HepG2 (cell line): Measurements from ENCODE around the gene IZUMO4. TPM values are rescaled to one million over a fixed set of nuclear protein-coding genes. Genes with fewer than 3 reads are reported as not detected.

ENCODE experiments used
- ARID2 ChIP-seq: sonication (generic); formaldehyde crosslinking; IDR thresholded peaks from 2 replicates; pipeline ENCODE4 v1.8.1; 2022; ENCODE audit warnings: mild to moderate bottlenecking, missing genetic modification reagents, borderline replicate concordance
- BCL6 ChIP-seq: IDR thresholded peaks from 2 replicates; pipeline ENCODE4 v1.6.1; 2016; ENCODE audit warnings: missing genetic modification reagents, missing compliant biosample characterization
- CC2D1A ChIP-seq: sonication (generic); formaldehyde crosslinking; IDR thresholded peaks from 2 replicates; pipeline ENCODE4 v1.8.1; 2023; ENCODE audit warnings: mild to moderate bottlenecking, missing genetic modification reagents
- CEBPB ChIP-seq: IDR thresholded peaks from 2 replicates; pipeline ENCODE4 v1.6.1; 2011; ENCODE audit warnings: low read depth, low read length, improper control_type of control experiment, borderline replicate concordance
- ELF1 ChIP-seq: sonication (generic); formaldehyde crosslinking; IDR thresholded peaks from 2 replicates; pipeline ENCODE4 v1.4.0; 2020; ENCODE audit warnings: missing genetic modification reagents
- FOXO1 ChIP-seq: sonication (generic); formaldehyde crosslinking; IDR thresholded peaks from 2 replicates; pipeline ENCODE4 v1.4.0; 2020; ENCODE audit warnings: missing genetic modification reagents
- KDM3A ChIP-seq: IDR thresholded peaks from 2 replicates; pipeline ENCODE4 v1.6.1; 2018; ENCODE audit warnings: low read depth, missing compliant biosample characterization
- KDM6A ChIP-seq: IDR thresholded peaks from 2 replicates; pipeline ENCODE4 v1.6.1; 2016; ENCODE audit warnings: low read depth
- KLF16 ChIP-seq, 2 experiments: sonication (generic) in 1 of 2; formaldehyde crosslinking in 1 of 2; IDR thresholded peaks; 2 replicates each; pipeline versions ENCODE4 v1.6.1 to v1.8.0; 2016 to 2023; ENCODE audit warnings: missing genetic modification reagents in 2 of 2, missing compliant biosample characterization in 1 of 2
- MYNN ChIP-seq: sonication (generic); formaldehyde crosslinking; IDR thresholded peaks from 2 replicates; pipeline ENCODE4 v1.4.0; 2020; ENCODE audit warnings: mild to moderate bottlenecking, low read depth, missing genetic modification reagents
- POLR2G ChIP-seq: fragments of 200-400 bp; formaldehyde crosslinking; IDR thresholded peaks from 2 replicates; pipeline ENCODE4 v1.6.1; 2018; ENCODE audit warnings: mild to moderate bottlenecking, low read depth, low read length, moderate library complexity
- PPARG ChIP-seq: conservative IDR thresholded peaks from 2 replicates; pipeline ENCODE4 v1.6.1; 2016; ENCODE audit warnings: missing biosample characterization, missing genetic modification reagents
- RFXAP ChIP-seq: sonication (generic); formaldehyde crosslinking; IDR thresholded peaks from 2 replicates; pipeline ENCODE4 v1.4.0; 2020; ENCODE audit warnings: missing genetic modification reagents, borderline replicate concordance
- TP53 ChIP-seq: sonication (generic); formaldehyde crosslinking; conservative IDR thresholded peaks from 2 replicates; pipeline ENCODE4 v1.4.0; 2020; ENCODE audit warnings: missing genetic modification reagents
- ZBTB7B ChIP-seq: sonication (generic); formaldehyde crosslinking; IDR thresholded peaks from 2 replicates; pipeline ENCODE4 v1.4.0; 2020; ENCODE audit warnings: missing genetic modification reagents
- ZFP41 ChIP-seq: sonication (generic); formaldehyde crosslinking; IDR thresholded peaks from 2 replicates; pipeline ENCODE4 v1.4.0; 2020; ENCODE audit warnings: mild to moderate bottlenecking, missing genetic modification reagents, borderline replicate concordance
- ZNF33A ChIP-seq: sonication (generic); formaldehyde crosslinking; IDR thresholded peaks from 2 replicates; pipeline ENCODE4 v1.5.1; 2020; ENCODE audit warnings: missing genetic modification reagents, mild to moderate bottlenecking, moderate library complexity, borderline replicate concordance
- ZNF7 ChIP-seq: IDR thresholded peaks from 2 replicates; pipeline ENCODE4 v1.6.1; 2016; ENCODE audit warnings: missing biosample characterization, missing genetic modification reagents
- ZNF784 ChIP-seq: sonication (generic); formaldehyde crosslinking; IDR thresholded peaks from 2 replicates; pipeline ENCODE4 v1.5.1; 2020; ENCODE audit warnings: missing genetic modification reagents, mild to moderate bottlenecking, borderline replicate concordance
- ZUFSP ChIP-seq: sonication (generic); formaldehyde crosslinking; IDR thresholded peaks from 2 replicates; pipeline ENCODE4 v1.9.0; 2021; ENCODE audit warnings: missing genetic modification reagents, mild to moderate bottlenecking, borderline replicate concordance
- polyA plus RNA-seq, 8 experiments: library from polyadenylated mRNA; depleted of rRNA in 3 of 8; stranded (reverse) in 7 of 8; unstranded in 1 of 8; fragments of >200 nt; fragmentation: Illumina TruSeq in 4 of 8; extraction: Trizol in 4 of 8; gene quantifications; 2 replicates each; pipeline versions ENCODE4 v1.2.1 to v1.2.3, GENCODE V29; 2011 to 2016; ENCODE audit warnings: low read depth in 4 of 8, missing spikeins in 1 of 8, mixed read lengths in 1 of 8; ENCODE audit not compliant: insufficient read depth in 1 of 8
- total RNA-seq, 5 experiments: library from RNA; depleted of rRNA; stranded (reverse); fragments of >200 nt; fragmentation: Illumina TruSeq; extraction: Trizol; gene quantifications; 2 replicates each; pipeline ENCODE4 v1.2.3, GENCODE V29; 2016; ENCODE audit warnings: low read depth in 1 of 5
- TF ChIP-seq, protein P1 (sequence below), 2 experiments: sonication (generic) in 1 of 2; formaldehyde crosslinking in 1 of 2; IDR thresholded peaks; 2 replicates each; pipeline versions ENCODE4 v1.4.0 to v1.6.1; 2018 to 2020; ENCODE audit warnings: missing genetic modification reagents in 2 of 2, borderline replicate concordance in 1 of 2, low read depth in 1 of 2, mild to moderate bottlenecking in 1 of 2, missing biosample characterization in 1 of 2
- TF ChIP-seq, protein P2 (sequence below): sonication (generic); formaldehyde crosslinking; conservative IDR thresholded peaks from 2 replicates; pipeline ENCODE4 v1.8.0; 2022; ENCODE audit warnings: low read depth, missing genetic modification reagents

IZUMO4 gene
- total and polyA plus RNA-seq, 2 of the 13 experiments (the other 11 are each of a cell fraction or from before 2014, with no cell fraction given) = 0.77 to 3.9 TPM

DNA sequence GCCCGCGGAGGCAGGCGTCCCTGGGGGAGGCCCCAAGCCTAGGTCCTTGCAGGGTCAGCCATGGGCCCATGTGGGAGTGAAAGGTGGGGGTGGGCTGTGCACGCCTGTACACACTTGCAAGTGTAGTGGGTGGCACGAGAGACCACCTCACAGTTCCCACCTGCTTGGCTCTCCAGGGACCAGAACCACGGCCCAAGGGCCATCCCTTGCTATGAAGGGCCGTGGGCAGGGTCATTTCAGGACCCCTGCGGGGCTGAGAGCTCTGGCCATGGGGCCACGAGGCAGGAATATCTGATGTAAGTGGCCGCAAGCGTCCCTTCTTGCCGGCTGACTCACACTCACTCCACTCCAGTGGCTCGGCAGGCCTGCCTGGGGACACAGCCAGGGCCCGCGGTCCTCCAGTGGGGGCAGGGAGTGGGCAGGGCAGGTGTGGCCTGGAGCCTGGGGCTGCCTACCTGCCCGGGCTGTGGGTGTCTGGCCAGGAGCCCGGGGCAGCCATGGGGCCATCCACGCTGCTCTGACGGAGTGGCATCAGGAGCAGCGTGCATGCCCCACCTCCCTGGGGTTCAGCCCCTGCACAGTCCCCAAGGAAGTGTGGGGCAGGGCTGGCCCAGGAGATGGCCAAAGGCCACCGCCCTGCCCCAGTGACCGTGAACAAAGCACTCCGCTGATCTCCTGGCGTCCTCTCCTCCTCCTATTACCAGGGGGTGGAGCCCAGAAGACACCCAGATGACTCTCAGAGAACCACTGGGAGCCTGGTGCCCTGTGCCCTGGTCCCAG is 37.1 kb upstream of the IZUMO4 start (continued):
- TF ChIP-seq RFXAP (CRISPR knock-in tag) (peak; percentile 81; the same call in 1 of the 2 replicates), POLR2G (peak; percentile 89), TP53 (no peak), ZNF33A (CRISPR knock-in tag) (no peak), ELF1 (CRISPR knock-in tag) (no peak; the same call in 1 of the 2 replicates), ARID2 (CRISPR knock-in tag) (peak; percentile 70; the same call in 1 of the 2 replicates), ZBTB7B (CRISPR knock-in tag) (peak; percentile 79), PPARG (peak; percentile 77), MYNN (CRISPR knock-in tag) (0 out of 2 replicates have a peak, but pooled peaks have one; percentile 34), BCL6 (CRISPR knock-in tag) (peak; percentile 40; the same call in 1 of the 2 replicates), KLF16 (CRISPR knock-in tag; IDR thresholded peaks at IDR 0.05) (peak in 1 of 2 experiments; percentile 88; a peak in 2 of 4 replicates), ZUFSP (CRISPR knock-in tag) (no peak), ZNF784 (CRISPR knock-in tag) (peak; percentile 59; the same call in 1 of the 2 replicates), KDM6A (0 out of 2 replicates have a peak, but pooled peaks have one; percentile 6), KDM3A (peak; percentile 78), FOXO1 (CRISPR knock-in tag) (peak; percentile 13; the same call in 1 of the 2 replicates), ZFP41 (CRISPR knock-in tag) (peak; percentile 68; the same call in 1 of the 2 replicates), ZNF7 (no peak), CEBPB (peak; percentile 84; the same call in 1 of the 2 replicates), CC2D1A (CRISPR knock-in tag) (no peak)
- TF ChIP-seq, protein P1, sequence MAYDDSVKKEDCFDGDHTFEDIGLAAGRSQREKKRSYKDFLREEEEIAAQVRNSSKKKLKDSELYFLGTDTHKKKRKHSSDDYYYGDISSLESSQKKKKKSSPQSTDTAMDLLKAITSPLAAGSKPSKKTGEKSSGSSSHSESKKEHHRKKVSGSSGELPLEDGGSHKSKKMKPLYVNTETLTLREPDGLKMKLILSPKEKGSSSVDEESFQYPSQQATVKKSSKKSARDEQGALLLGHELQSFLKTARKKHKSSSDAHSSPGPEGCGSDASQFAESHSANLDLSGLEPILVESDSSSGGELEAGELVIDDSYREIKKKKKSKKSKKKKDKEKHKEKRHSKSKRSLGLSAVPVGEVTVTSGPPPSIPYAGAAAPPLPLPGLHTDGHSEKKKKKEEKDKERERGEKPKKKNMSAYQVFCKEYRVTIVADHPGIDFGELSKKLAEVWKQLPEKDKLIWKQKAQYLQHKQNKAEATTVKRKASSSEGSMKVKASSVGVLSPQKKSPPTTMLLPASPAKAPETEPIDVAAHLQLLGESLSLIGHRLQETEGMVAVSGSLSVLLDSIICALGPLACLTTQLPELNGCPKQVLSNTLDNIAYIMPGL (CRISPR knock-in tag; IDR thresholded peaks at IDR 0.05; ENCODE audit: borderline replicate concordance in 1 of 2, low read depth in 1 of 2) = peak; percentile 12 to 57; a peak in 1 of 4 replicates
- TF ChIP-seq, protein P2, sequence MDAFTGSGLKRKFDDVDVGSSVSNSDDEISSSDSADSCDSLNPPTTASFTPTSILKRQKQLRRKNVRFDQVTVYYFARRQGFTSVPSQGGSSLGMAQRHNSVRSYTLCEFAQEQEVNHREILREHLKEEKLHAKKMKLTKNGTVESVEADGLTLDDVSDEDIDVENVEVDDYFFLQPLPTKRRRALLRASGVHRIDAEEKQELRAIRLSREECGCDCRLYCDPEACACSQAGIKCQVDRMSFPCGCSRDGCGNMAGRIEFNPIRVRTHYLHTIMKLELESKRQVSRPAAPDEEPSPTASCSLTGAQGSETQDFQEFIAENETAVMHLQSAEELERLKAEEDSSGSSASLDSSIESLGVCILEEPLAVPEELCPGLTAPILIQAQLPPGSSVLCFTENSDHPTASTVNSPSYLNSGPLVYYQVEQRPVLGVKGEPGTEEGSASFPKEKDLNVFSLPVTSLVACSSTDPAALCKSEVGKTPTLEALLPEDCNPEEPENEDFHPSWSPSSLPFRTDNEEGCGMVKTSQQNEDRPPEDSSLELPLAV (CRISPR knock-in tag) = no peak
